ENCODE results near the gene TXNIP.

The TXNIP gene

GRCh38 chr1:146019231-146020057 is 23.1 kb upstream of the TXNIP start (continued):
- TF ChIP-seq TOX (CRISPR knock-in tag; IDR thresholded peaks at IDR 0.05; ENCODE audit: borderline replicate concordance) (no peak), CSDC2 (CRISPR knock-in tag; IDR thresholded peaks at IDR 0.05) (no peak), PPARA (CRISPR knock-in tag; IDR thresholded peaks at IDR 0.05; ENCODE audit: borderline replicate concordance) (no peak), ZFP3 (CRISPR knock-in tag; IDR thresholded peaks at IDR 0.05) (no peak), ESRRG (CRISPR knock-in tag; IDR thresholded peaks at IDR 0.05) (no peak), SNAI2 (CRISPR knock-in tag; IDR thresholded peaks at IDR 0.05) (no peak)

- peak; percentile 68 for ATAC-seq
- no peak for TF ChIP-seq ZNF565 (CRISPR knock-in tag; conservative IDR thresholded peaks at IDR 0.05; ENCODE audit: low read depth)
- TF ChIP-seq ZNF8 (CRISPR knock-in tag; IDR thresholded peaks at IDR 0.05), result no peak
Measured at GRCh38 chr1:146016891-146017290, 20.5 kb upstream of the TXNIP start.

- TF ChIP-seq CSDC2 (CRISPR knock-in tag; IDR thresholded peaks at IDR 0.05) (no peak), ZNF565 (CRISPR knock-in tag; conservative IDR thresholded peaks at IDR 0.05; ENCODE audit: low read depth) (no peak), PATZ1 (CRISPR knock-in tag; IDR thresholded peaks at IDR 0.05; ENCODE audit: borderline replicate concordance) (no peak), ZNF70 (CRISPR knock-in tag; IDR thresholded peaks at IDR 0.05) (no peak), ZFP30 (CRISPR knock-in tag; IDR thresholded peaks at IDR 0.05) (no peak), PPARA (CRISPR knock-in tag; IDR thresholded peaks at IDR 0.05; ENCODE audit: borderline replicate concordance) (no peak), CSRNP3 (CRISPR knock-in tag; IDR thresholded peaks at IDR 0.05) (no peak), ISL1 (CRISPR knock-in tag; IDR thresholded peaks at IDR 0.05) (no peak), TCF4 (CRISPR knock-in tag; IDR thresholded peaks at IDR 0.05; ENCODE audit: borderline replicate concordance) (no peak), ARNTL (CRISPR knock-in tag; IDR thresholded peaks at IDR 0.05; ENCODE audit: borderline replicate concordance, low read depth) (no peak), POU6F1 (CRISPR knock-in tag; IDR thresholded peaks at IDR 0.05; ENCODE audit: borderline replicate concordance, low read depth) (no peak), BACH2 (CRISPR knock-in tag; IDR thresholded peaks at IDR 0.05; ENCODE audit: borderline replicate concordance) (no peak), RARB (CRISPR knock-in tag; IDR thresholded peaks at IDR 0.05) (no peak), TSHZ2 (CRISPR knock-in tag; IDR thresholded peaks at IDR 0.05) (no peak), OSR1 (CRISPR knock-in tag; IDR thresholded peaks at IDR 0.05) (no peak), SNAI2 (CRISPR knock-in tag; IDR thresholded peaks at IDR 0.05) (no peak), CREB5 (CRISPR knock-in tag; IDR thresholded peaks at IDR 0.05; ENCODE audit: low read depth) (no peak), TOX (CRISPR knock-in tag; IDR thresholded peaks at IDR 0.05; ENCODE audit: borderline replicate concordance) (no peak), ZNF8 (CRISPR knock-in tag; IDR thresholded peaks at IDR 0.05) (no peak)
- ATAC-seq, result no peak
Measured at GRCh38 chr1:146013559-146013922, 17.2 kb upstream of the TXNIP start.

Data from SK-N-SH treated with all-trans-retinoic acid at 6 μM for 48 hours (cell line).